ENCODE measurements around the gene CD274.

- TF ChIP-seq POLR2A (IDR thresholded peaks at IDR 0.05; ENCODE audit: low read length): no peak
- TF ChIP-seq GATA1 (IDR thresholded peaks at IDR 0.05; ENCODE audit: low read depth, low read length): no peak
Measured at GRCh38 chr9:5516453-5517220, 66.3 kb downstream of the CD274 start.
